K562 (cell line): ENCODE results near the gene CBX4. TPM values are rescaled to one million over a fixed set of nuclear protein-coding genes. Genes with fewer than 3 reads are reported as not detected.
A peak's percentile ranks its signal among the peaks of the same experiment; 100 is the strongest.

ENCODE experiments used
- ATAC-seq: fragments of 200-7000 bp; cut with Tn5 transposase; 3 replicates; pipeline ENCODE4 v1.9.1; 2020; ENCODE audit warnings: moderate library complexity
- BruUV-seq: library from RNA; stranded (reverse); fragments of 400-500 nt; replicated peaks from 2 replicates; lab custom pipeline; 2021; lab: Mats Ljungman, UMichigan
- CTCF ChIA-PET: fragments of 300-600 bp; formaldehyde crosslinking; extraction: SDS; loops from one replicate; lab custom pipeline; 2021; ENCODE audit warnings: low intra/inter-chr PET ratio; lab: Yijun Ruan, JAX
- POLR2A ChIA-PET: fragments of 300-600, 350-650 bp; sonication (Branson Sonifier 250); formaldehyde crosslinking; extraction: SDS; loops from one replicate; lab custom pipeline; 2021; ENCODE audit warnings: antibody characterized with exemption, inconsistent platforms; lab: Yijun Ruan, JAX
- DNase-seq, 4 experiments: peaks; one replicate each; pipeline versions ENCODE4 v3.0.0 to v3.0.0-alpha.2; 2011 to 2018; ENCODE audit warnings: low spot score in 3 of 4, mixed read lengths in 3 of 4; ENCODE audit errors: extremely low read depth in 1 of 4
- FAIRE-seq: peaks from 2 replicates; lab custom pipeline; 2011; peaks lifted over from hg19 to GRCh38; lab: Jason Lieb, UNC
- H2AFZ ChIP-seq: 2 replicates; pipeline ENCODE4 v1.6.0; 2011; ENCODE audit warnings: low read depth, low read length, control low read depth, inconsistent platforms
- H3K27ac ChIP-seq: fragments of 200-600 bp; 3 replicates; pipeline ENCODE4 v1.8.0; 2011; ENCODE audit warnings: low read depth, mild to moderate bottlenecking, control low read depth, inconsistent platforms, low read length, moderate library complexity, mixed read lengths; ENCODE audit errors: extremely low read depth
- H3K27me3 ChIP-seq, 2 experiments: fragments of 300-600 bp in 1 of 2; 2 replicates in 1 of 2; 3 replicates in 1 of 2; pipeline versions ENCODE4 v1.6.0 to v1.8.0; 2011; ENCODE audit warnings: inconsistent platforms in 2 of 2, low read length in 2 of 2, mild to moderate bottlenecking in 1 of 2, mixed read lengths in 1 of 2, moderate library complexity in 1 of 2; ENCODE audit not compliant: control insufficient read depth in 2 of 2, insufficient read depth in 2 of 2
- H3K36me3 ChIP-seq: fragments of 300-600 bp; 3 replicates; pipeline ENCODE4 v1.8.0; 2011; ENCODE audit warnings: mild to moderate bottlenecking, low read length, inconsistent platforms; ENCODE audit not compliant: control insufficient read depth, insufficient read depth
- H3K4me1 ChIP-seq, 2 experiments: fragments of 200-600 bp in 1 of 2; replicated peaks in 1 of 2; 2 replicates in 1 of 2; 3 replicates in 1 of 2; pipeline versions ENCODE4 v1.5.1 to v1.8.0; 2011; ENCODE audit warnings: inconsistent platforms in 2 of 2, low read length in 2 of 2, mild to moderate bottlenecking in 1 of 2, mixed read lengths in 1 of 2, moderate library complexity in 1 of 2; ENCODE audit not compliant: control insufficient read depth in 2 of 2, insufficient read depth in 2 of 2
- H3K4me2 ChIP-seq: 2 replicates; pipeline ENCODE4 v1.6.1; 2011; ENCODE audit warnings: low read length, control low read depth, inconsistent platforms, mixed read lengths; ENCODE audit not compliant: insufficient read depth
- H3K4me3 ChIP-seq: fragments of 200-600 bp; sonication (generic), shearing (Covaris generic); 2 replicates; pipeline ENCODE4 v1.5.1; 2016; ENCODE audit warnings: control low read depth, inconsistent platforms
- H3K79me2 ChIP-seq: fragments of 200-600 bp; 3 replicates; pipeline ENCODE4 v1.8.0; 2011; ENCODE audit warnings: low read length, inconsistent platforms; ENCODE audit not compliant: control insufficient read depth, insufficient read depth
- H3K9ac ChIP-seq, 2 experiments: 2 replicates each; pipeline versions ENCODE4 v1.6.0 to v1.6.1; 2011; ENCODE audit warnings: low read depth in 2 of 2, low read length in 2 of 2, control low read depth in 1 of 2, inconsistent platforms in 1 of 2, mild to moderate bottlenecking in 1 of 2, mixed read lengths in 1 of 2; ENCODE audit not compliant: insufficient read depth in 1 of 2
- H3K9me1 ChIP-seq: one replicate; pipeline ENCODE4 v1.6.0; 2011; ENCODE audit warnings: inconsistent platforms, mild to moderate bottlenecking, low read length, moderate library complexity; ENCODE audit not compliant: control insufficient read depth, insufficient read depth
- H3K9me3 ChIP-seq: replicated peaks from 2 replicates; pipeline ENCODE4 v1.5.1; 2011; ENCODE audit warnings: low read depth, low read length, inconsistent platforms; ENCODE audit not compliant: control insufficient read depth, insufficient read depth
- H4K20me1 ChIP-seq: replicated peaks from 2 replicates; pipeline ENCODE4 v1.6.1; 2011; ENCODE audit warnings: low read length, inconsistent platforms, mixed read lengths; ENCODE audit not compliant: control insufficient read depth, insufficient read depth
- FOXJ2 ChIP-seq: fragments of 200-800 bp; sonication (Bioruptor generic); IDR thresholded peaks from 2 replicates; pipeline ENCODE4 v1.6.1; 2016; ENCODE audit warnings: missing genetic modification characterization, missing compliant biosample characterization
- FOXP1 ChIP-seq: sonication (generic); formaldehyde crosslinking; IDR thresholded peaks from 2 replicates; pipeline ENCODE4 v1.8.0; 2022; ENCODE audit warnings: mild to moderate bottlenecking, missing genetic modification reagents
- KAT7 ChIP-seq: sonication (generic); formaldehyde crosslinking; IDR thresholded peaks from 2 replicates; pipeline ENCODE4 v1.8.0; 2022; ENCODE audit warnings: missing genetic modification reagents, mild to moderate bottlenecking, borderline replicate concordance
- KDM5B ChIP-seq: fragments of 200-600 bp; sonication (generic); IDR thresholded peaks from 2 replicates; pipeline ENCODE4 v1.6.1; 2012; ENCODE audit warnings: low read depth, mild to moderate bottlenecking, moderate library complexity, low read length, control low read depth, inconsistent platforms; ENCODE audit not compliant: insufficient replicate concordance
- MYC ChIP-seq, 2 experiments: fragments of 250-450 bp in 1 of 2; sonication (Bioruptor Pico) in 1 of 2; IDR thresholded peaks; 2 replicates each; pipeline versions ENCODE4 v1.5.1 to v1.6.1; 2012 to 2021; ENCODE audit warnings: low read depth in 2 of 2, borderline replicate concordance in 1 of 2, improper control_type of control experiment in 1 of 2, low read length in 1 of 2, mild to moderate bottlenecking in 1 of 2, moderate library complexity in 1 of 2
- SAFB ChIP-seq: fragments of 200-400 bp; formaldehyde crosslinking; IDR thresholded peaks from 2 replicates; pipeline ENCODE4 v1.6.1; 2017; ENCODE audit warnings: low read depth, low read length, borderline replicate concordance
- SPI1 ChIP-seq: IDR thresholded peaks from 2 replicates; pipeline ENCODE4 v1.6.1; 2011; ENCODE audit warnings: low read depth, low read length, control low read depth, borderline replicate concordance
- YY1 ChIP-seq, 3 experiments: IDR thresholded peaks; 2 replicates each; pipeline ENCODE4 v1.6.1; 2011; ENCODE audit warnings: low read length in 2 of 3, mild to moderate bottlenecking in 2 of 3, moderate library complexity in 2 of 3, borderline replicate concordance in 1 of 3, control low read depth in 1 of 3, low read depth in 1 of 3; ENCODE audit not compliant: insufficient read depth in 3 of 3, insufficient replicate concordance in 2 of 3, control insufficient read depth in 1 of 3, insufficient read length in 1 of 3; ENCODE audit errors: extremely low read depth in 1 of 3
- ZNF263 ChIP-seq: sonication (generic); formaldehyde crosslinking; IDR thresholded peaks from 2 replicates; pipeline ENCODE4 v1.8.0; 2022; ENCODE audit warnings: mild to moderate bottlenecking, missing genetic modification reagents, borderline replicate concordance
- ZNF561 ChIP-seq: fragments of 450-650 bp; formaldehyde crosslinking; conservative IDR thresholded peaks from 2 replicates; pipeline ENCODE4 v1.4.0; 2020; ENCODE audit warnings: mild to moderate bottlenecking, moderate library complexity
- WGBS: fragments of 100-300 bp; shearing (Covaris generic); methylation state at CpG from one replicate; pipeline ENCODE4 v1.1.6; 2016; ENCODE audit warnings: low coverage, mixed read lengths; ENCODE audit not compliant: insufficient coverage; ENCODE audit errors: missing lambda C conversion rate; 5-methylcytosine and 5-hydroxymethylcytosine counted together
- in situ Hi-C: fragments of 300-500 bp; cut with MboI; formaldehyde crosslinking; loops from 4 replicates; pipeline ENCODE4 v1.15.0; 2018; ENCODE audit warnings: inconsistent platforms, mixed read lengths
- intact Hi-C: fragments of 100-400 bp; cut with micrococcal nuclease; formaldehyde crosslinking; loops from 2 replicates; pipeline ENCODE4 v1.14.2; 2022
- polyA plus RNA-seq, 8 experiments: library from polyadenylated mRNA; depleted of rRNA in 4 of 8; stranded (reverse) in 5 of 8; unstranded in 3 of 8; fragments of >200 nt; fragmentation: Nextera tagmentation in 2 of 8; fragmentation: Illumina TruSeq in 1 of 8; extraction: Ambion mirVana in 2 of 8; extraction: Trizol in 1 of 8; gene quantifications; 2 replicates each; pipeline versions ENCODE4 v1.2.1 to v1.2.3, GENCODE V29; 2011 to 2014; ENCODE audit warnings: inconsistent platforms in 1 of 8, missing spikeins in 1 of 8
- total RNA-seq, 7 experiments: library from RNA; depleted of rRNA in 6 of 7; stranded (reverse); fragments of >200 nt in 6 of 7; fragmentation: Illumina TruSeq in 2 of 7; extraction: Trizol in 2 of 7; gene quantifications; 2 replicates each; pipeline versions ENCODE4 v1.2.1 to v1.2.3, GENCODE V29; 2011 to 2021; ENCODE audit warnings: low replicate concordance in 1 of 7
- TF ChIP-seq, protein P1 (sequence below): sonication (generic); formaldehyde crosslinking; IDR thresholded peaks from 2 replicates; pipeline ENCODE4 v1.8.1; 2023; ENCODE audit warnings: mild to moderate bottlenecking, missing genetic modification reagents
- TF ChIP-seq, protein P2 (sequence below): sonication (generic); formaldehyde crosslinking; IDR thresholded peaks from 2 replicates; pipeline ENCODE4 v1.8.0; 2022; ENCODE audit warnings: mild to moderate bottlenecking, missing genetic modification reagents

The CBX4 gene
- total and polyA plus RNA-seq, 9 of the 15 experiments (the other 6 are each of a cell fraction or from before 2014, with no cell fraction given) = 0.98 to 50.5 (median 10.0) TPM

DNA sequence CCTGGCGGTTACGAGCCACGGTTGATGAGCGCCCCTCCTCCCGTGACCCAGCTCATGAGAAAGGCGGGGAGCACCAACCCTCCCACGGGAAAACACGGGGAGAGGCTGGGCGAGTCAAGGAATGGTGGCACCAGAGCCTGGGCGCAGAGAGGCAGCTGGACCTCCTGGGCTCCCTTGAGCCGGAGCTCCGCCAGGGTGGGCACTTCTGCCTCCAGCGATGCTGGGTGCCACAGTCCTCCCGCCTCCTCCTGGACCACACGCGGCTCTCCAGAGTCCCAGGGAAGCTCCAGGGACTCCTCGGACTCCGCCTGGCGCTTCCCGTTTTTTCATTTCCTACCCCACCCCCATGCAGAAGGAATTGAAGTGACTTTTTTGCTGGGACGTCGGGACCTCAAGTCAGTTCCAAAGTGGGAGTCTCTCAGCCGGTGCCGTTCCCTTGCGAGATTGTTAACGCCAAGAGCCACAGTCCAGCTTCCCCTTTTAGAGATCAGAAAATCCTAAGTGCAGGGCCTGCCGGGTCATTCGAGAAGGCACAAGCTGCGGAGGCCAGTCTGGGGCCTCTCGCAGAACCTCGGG, 35.7 kb downstream of the CBX4 start:
- Histone ChIP-seq H3K27ac (peak overlapping the region; percentile 89), H3K4me1 (peaks cover 39 to 69% of the 10 kb centered on the region in 2 experiments), H3K9me3 (peaks cover 3% of the 10 kb centered on the region), H4K20me1 (no peaks in the 10 kb centered on the region), H3K79me2 (no peaks in the 10 kb centered on the region), H2AFZ (peak overlapping the region; percentile 98), H3K4me2 (peak overlapping the region; percentile 80), H3K9me1 (no peaks in the 10 kb centered on the region), H3K4me3 (peak overlapping the region; percentile 42; the same call in 1 of the 2 replicates), H3K27me3 (no peaks in the 10 kb centered on the region), H3K9ac (peak overlapping the region; percentile 70 to 92; a peak in 3 of 4 replicates), H3K36me3 (no peaks in the 10 kb centered on the region; the same call in 2 of the 3 replicates)
- no peak for DNase-seq
- no TSS peak for BruUV-seq
- in situ Hi-C loops (loop anchor here (5.0 kb wide), 1 partner anchor 34 kb away; the partner anchor contains the start of gene CBX4), intact Hi-C loops (loop anchor here (10.0 kb wide), 1 partner anchor 171 kb away; no protein-coding TSS in a partner anchor)
- ChIA-PET CTCF (no interaction called here), POLR2A (interaction anchor here (1.9 to 2.5 kb wide), 2 partner anchors 33 to 36 kb away, joined by 7 to 10 read pairs; partner anchors contain the start of gene CBX4)
- no peak for ATAC-seq
- no peak for FAIRE-seq
- 50% methylated on average over 28 of the region's 31 CpGs for WGBS
- peak; percentile 43; the same call in 1 of the 2 replicates for TF ChIP-seq FOXP1 (CRISPR knock-in tag)
- TF ChIP-seq KDM5B = peak; percentile 27
- 0 out of 2 replicates have a peak, but pooled peaks have one; percentile 6 for TF ChIP-seq SPI1
- TF ChIP-seq, protein P1, sequence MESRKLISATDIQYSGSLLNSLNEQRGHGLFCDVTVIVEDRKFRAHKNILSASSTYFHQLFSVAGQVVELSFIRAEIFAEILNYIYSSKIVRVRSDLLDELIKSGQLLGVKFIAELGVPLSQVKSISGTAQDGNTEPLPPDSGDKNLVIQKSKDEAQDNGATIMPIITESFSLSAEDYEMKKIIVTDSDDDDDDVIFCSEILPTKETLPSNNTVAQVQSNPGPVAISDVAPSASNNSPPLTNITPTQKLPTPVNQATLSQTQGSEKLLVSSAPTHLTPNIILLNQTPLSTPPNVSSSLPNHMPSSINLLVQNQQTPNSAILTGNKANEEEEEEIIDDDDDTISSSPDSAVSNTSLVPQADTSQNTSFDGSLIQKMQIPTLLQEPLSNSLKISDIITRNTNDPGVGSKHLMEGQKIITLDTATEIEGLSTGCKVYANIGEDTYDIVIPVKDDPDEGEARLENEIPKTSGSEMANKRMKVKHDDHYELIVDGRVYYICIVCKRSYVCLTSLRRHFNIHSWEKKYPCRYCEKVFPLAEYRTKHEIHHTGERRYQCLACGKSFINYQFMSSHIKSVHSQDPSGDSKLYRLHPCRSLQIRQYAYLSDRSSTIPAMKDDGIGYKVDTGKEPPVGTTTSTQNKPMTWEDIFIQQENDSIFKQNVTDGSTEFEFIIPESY (CRISPR knock-in tag) = peak; percentile 54; the same call in 1 of the 2 replicates
- peak; percentile 82 for TF ChIP-seq ZNF263
- TF ChIP-seq SAFB = 0 out of 2 replicates have a peak, but pooled peaks have one; percentile 58
- TF ChIP-seq, protein P2, sequence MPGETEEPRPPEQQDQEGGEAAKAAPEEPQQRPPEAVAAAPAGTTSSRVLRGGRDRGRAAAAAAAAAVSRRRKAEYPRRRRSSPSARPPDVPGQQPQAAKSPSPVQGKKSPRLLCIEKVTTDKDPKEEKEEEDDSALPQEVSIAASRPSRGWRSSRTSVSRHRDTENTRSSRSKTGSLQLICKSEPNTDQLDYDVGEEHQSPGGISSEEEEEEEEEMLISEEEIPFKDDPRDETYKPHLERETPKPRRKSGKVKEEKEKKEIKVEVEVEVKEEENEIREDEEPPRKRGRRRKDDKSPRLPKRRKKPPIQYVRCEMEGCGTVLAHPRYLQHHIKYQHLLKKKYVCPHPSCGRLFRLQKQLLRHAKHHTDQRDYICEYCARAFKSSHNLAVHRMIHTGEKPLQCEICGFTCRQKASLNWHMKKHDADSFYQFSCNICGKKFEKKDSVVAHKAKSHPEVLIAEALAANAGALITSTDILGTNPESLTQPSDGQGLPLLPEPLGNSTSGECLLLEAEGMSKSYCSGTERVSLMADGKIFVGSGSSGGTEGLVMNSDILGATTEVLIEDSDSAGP (CRISPR knock-in tag) = 0 out of 2 replicates have a peak, but pooled peaks have one; percentile 6
- TF ChIP-seq KAT7 = no peak
- no peak for TF ChIP-seq FOXJ2 (tag)
- no peak for TF ChIP-seq MYC (IDR thresholded peaks at IDR 0.05; ENCODE audit: low read depth, low read length)
- peak; percentile 13; the same call in 1 of the 2 replicates for TF ChIP-seq MYC (CRISPR knock-in tag; IDR thresholded peaks at IDR 0.05; ENCODE audit: borderline replicate concordance, low read depth)
- TF ChIP-seq YY1 (IDR thresholded peaks at IDR 0.05; ENCODE audit: borderline replicate concordance in 1 of 3, control insufficient read depth in 1 of 3, extremely low read depth in 1 of 3, insufficient read depth in 3 of 3, insufficient read length in 1 of 3, insufficient replicate concordance in 2 of 3, low read depth in 1 of 3, low read length in 2 of 3) = peak in 1 of 3 experiments; percentile 3
- no peak for TF ChIP-seq ZNF561 (CRISPR knock-in tag)
